WI38 (cell line): ENCODE data around the gene SCN8A.

ENCODE experiments used
- H3K4me3 ChIP-seq: 2 replicates; pipeline ENCODE4 v1.5.1; 2011; ENCODE audit warnings: low read depth, mild to moderate bottlenecking, control low read depth, low read length
- CTCF ChIP-seq: IDR thresholded peaks from 2 replicates; pipeline ENCODE4 v1.5.1; 2012; ENCODE audit warnings: low read depth, mild to moderate bottlenecking, control low read depth, low read length

Gene SCN8A

GRCh38 chr12:51811203-51812202 is 220.5 kb downstream of the SCN8A start:
- no peak for TF ChIP-seq CTCF
- no peak overlapping the region for H3K4me3 ChIP-seq

- TF ChIP-seq CTCF: no peak
- H3K4me3 ChIP-seq: no peak overlapping the region
Measured at GRCh38 chr12:51812871-51813270, 221.8 kb downstream of the SCN8A start.

- peak overlapping the region; percentile 10; the same call in 1 of the 2 replicates for H3K4me3 ChIP-seq
- no peak for TF ChIP-seq CTCF
Measured at GRCh38 chr12:51813931-51814310, 222.9 kb downstream of the SCN8A start.

GRCh38 chr12:51814311-51815088 is 223.5 kb downstream of the SCN8A start:
- TF ChIP-seq CTCF: peak; percentile 35
- no peak overlapping the region; the same call in 1 of the 2 replicates for H3K4me3 ChIP-seq

- no peak for TF ChIP-seq CTCF
- H3K4me3 ChIP-seq: no peak overlapping the region
Measured at GRCh38 chr12:51815571-51815970, 224.5 kb downstream of the SCN8A start.

- no peak overlapping the region for H3K4me3 ChIP-seq
- TF ChIP-seq CTCF: no peak
Measured at GRCh38 chr12:51817027-51817953, 226.3 kb downstream of the SCN8A start.
